HepG2 (cell line): ENCODE results near the gene FGF4. TPM values are rescaled to one million over a fixed set of nuclear protein-coding genes. Genes with fewer than 3 reads are reported as not detected.

Experiments
- ATAC-seq: fragments of 200-7000 bp; cut with Tn5 transposase; 3 replicates; pipeline ENCODE4 v1.9.1; 2020; ENCODE audit warnings: mild to moderate bottlenecking, moderate library complexity
- Bru-seq: library from RNA; stranded (reverse); fragments of 400-500 nt; gene quantifications from one replicate; lab custom pipeline; 2021; lab: Mats Ljungman, UMichigan
- BruChase-seq, 2 experiments: library from RNA; stranded (reverse); fragments of 400-500 nt; gene quantifications; one replicate each; lab custom pipeline; 2021; lab: Mats Ljungman, UMichigan
- BruUV-seq: library from RNA; stranded (reverse); fragments of 400-500 nt; replicated peaks from 2 replicates; lab custom pipeline; 2021; lab: Mats Ljungman, UMichigan
- CTCF ChIA-PET: fragments of 300-600 bp; formaldehyde crosslinking; extraction: SDS; loops from one replicate; lab custom pipeline; 2021; ENCODE audit warnings: low total read pairs, inconsistent platforms, low intra/inter-chr PET ratio; lab: Yijun Ruan, JAX
- POLR2A ChIA-PET: fragments of 350-600 bp; sonication (Branson Sonifier 250); formaldehyde crosslinking; loops from one replicate; lab custom pipeline; 2020; ENCODE audit warnings: antibody characterized with exemption, inconsistent platforms; lab: Yijun Ruan, JAX
- DNase-seq: peaks from one replicate; pipeline ENCODE4 v3.0.0-alpha.2; 2015; ENCODE audit warnings: low spot score
- FAIRE-seq: peaks from 3 replicates; lab custom pipeline; 2011; peaks lifted over from hg19 to GRCh38; lab: Jason Lieb, UNC
- H2AFZ ChIP-seq: one replicate; pipeline ENCODE4 v1.6.1; 2011; ENCODE audit warnings: low read length, inconsistent platforms
- H3K27ac ChIP-seq: fragments of 300-600 bp; 3 replicates; pipeline ENCODE4 v1.8.0; 2011; ENCODE audit warnings: mixed run types, mild to moderate bottlenecking, mixed read lengths, low read length, inconsistent platforms; ENCODE audit not compliant: insufficient read depth; ENCODE audit errors: extremely low read length
- H3K27me3 ChIP-seq, 2 experiments: fragments of 200-600 bp in 1 of 2; 2 replicates in 1 of 2; 3 replicates in 1 of 2; pipeline versions ENCODE4 v1.6.0 to v1.8.0; 2011; ENCODE audit warnings: low read length in 2 of 2, mild to moderate bottlenecking in 2 of 2, moderate library complexity in 2 of 2, inconsistent platforms in 1 of 2; ENCODE audit not compliant: insufficient read depth in 2 of 2, control insufficient read depth in 1 of 2
- H3K36me3 ChIP-seq, 2 experiments: fragments of 200-600 bp in 1 of 2; replicated peaks in 1 of 2; 2 replicates in 1 of 2; 3 replicates in 1 of 2; pipeline versions ENCODE4 v1.5.1 to v1.8.0; 2011; ENCODE audit warnings: low read length in 2 of 2, inconsistent platforms in 1 of 2; ENCODE audit not compliant: insufficient read depth in 2 of 2, control insufficient read depth in 1 of 2
- H3K4me1 ChIP-seq: 2 replicates; pipeline ENCODE4 v1.5.1; 2012; ENCODE audit warnings: low read length, inconsistent platforms; ENCODE audit not compliant: insufficient read depth
- H3K4me2 ChIP-seq: 2 replicates; pipeline ENCODE4 v1.6.0; 2011; ENCODE audit warnings: low read depth, low read length, inconsistent platforms
- H3K4me3 ChIP-seq, 3 experiments: fragments of 200-600 bp in 1 of 3; sonication (generic), shearing (Covaris generic) in 1 of 3; replicated peaks in 1 of 3; 2 replicates each; pipeline ENCODE4 v1.5.1; 2011 to 2016; ENCODE audit warnings: low read length in 3 of 3, inconsistent platforms in 2 of 3, low read depth in 2 of 3, mild to moderate bottlenecking in 2 of 3, control low read depth in 1 of 3, mixed read lengths in 1 of 3; ENCODE audit not compliant: insufficient read depth in 1 of 3
- H3K79me2 ChIP-seq: one replicate; pipeline ENCODE4 v1.6.1; 2011; ENCODE audit warnings: low read length, inconsistent platforms; ENCODE audit not compliant: insufficient read depth
- H3K9ac ChIP-seq: 2 replicates; pipeline ENCODE4 v1.6.0; 2011; ENCODE audit warnings: mild to moderate bottlenecking, low read depth, low read length, inconsistent platforms; ENCODE audit not compliant: insufficient read depth
- H3K9me3 ChIP-seq: 2 replicates; pipeline ENCODE4 v1.5.1; 2012; ENCODE audit warnings: mild to moderate bottlenecking, low read length
- H4K20me1 ChIP-seq: 2 replicates; pipeline ENCODE4 v1.6.0; 2011; ENCODE audit warnings: inconsistent platforms, mild to moderate bottlenecking, low read length, moderate library complexity; ENCODE audit not compliant: insufficient read depth
- NRL ChIP-seq: sonication (generic); formaldehyde crosslinking; IDR thresholded peaks from 2 replicates; pipeline ENCODE4 v1.5.0; 2020; ENCODE audit warnings: missing genetic modification reagents, mild to moderate bottlenecking, moderate library complexity, borderline replicate concordance
- ZMAT3 ChIP-seq: sonication (generic); formaldehyde crosslinking; conservative IDR thresholded peaks from 2 replicates; pipeline ENCODE4 v1.7.0; 2021; ENCODE audit warnings: missing genetic modification reagents
- ZNF292 ChIP-seq: sonication (generic); formaldehyde crosslinking; IDR thresholded peaks from 2 replicates; pipeline ENCODE4 v1.8.1; 2022; ENCODE audit warnings: mild to moderate bottlenecking, low read depth, missing genetic modification reagents, borderline replicate concordance
- ZNF468 ChIP-seq: sonication (generic); formaldehyde crosslinking; IDR thresholded peaks from 2 replicates; pipeline ENCODE4 v1.8.0; 2022; ENCODE audit warnings: mild to moderate bottlenecking, moderate library complexity, missing genetic modification reagents
- ZNF720 ChIP-seq: sonication (generic); formaldehyde crosslinking; IDR thresholded peaks from 2 replicates; pipeline ENCODE4 v1.4.0; 2020; ENCODE audit warnings: missing genetic modification reagents
- WGBS: methylation state at CpG from one replicate; pipeline ENCODE4 v1.1.6; 2017; ENCODE audit warnings: low lambda C conversion rate; 5-methylcytosine and 5-hydroxymethylcytosine counted together
- in situ Hi-C: cut with HindIII; loops from 2 replicates; pipeline ENCODE4 v1.10.0; 2017; ENCODE audit warnings: low pct_unique_long_range_greater_than_20kb; ENCODE audit not compliant: extremely low pct_ligation_motif_present
- intact Hi-C: fragments of 100-400 bp; cut with micrococcal nuclease; formaldehyde crosslinking; loops from one replicate; pipeline ENCODE4 v1.10.0; 2022; ENCODE audit not compliant: unreplicated experiment
- long read RNA-seq, 2 experiments: library from RNA in 1 of 2; library from polyadenylated mRNA in 1 of 2; stranded (forward) in 1 of 2; unstranded in 1 of 2; transcript quantifications; one replicate each; pipeline ENCODE4 v2.0.0, GENCODE V29; 2019 to 2022
- polyA minus RNA-seq, 3 experiments: library from RNA; depleted of rRNA, polyadenylated mRNA; stranded (reverse); fragments of >200 nt; gene quantifications; 2 replicates each; pipeline ENCODE4 v1.2.3, GENCODE V29; 2011; ENCODE audit warnings: low replicate concordance in 1 of 3
- polyA plus RNA-seq, 8 experiments: library from polyadenylated mRNA; depleted of rRNA in 3 of 8; stranded (reverse) in 7 of 8; unstranded in 1 of 8; fragments of >200 nt; fragmentation: Illumina TruSeq in 4 of 8; extraction: Trizol in 4 of 8; gene quantifications; 2 replicates each; pipeline versions ENCODE4 v1.2.1 to v1.2.3, GENCODE V29; 2011 to 2016; ENCODE audit warnings: low read depth in 4 of 8, missing spikeins in 1 of 8, mixed read lengths in 1 of 8; ENCODE audit not compliant: insufficient read depth in 1 of 8
- total RNA-seq, 5 experiments: library from RNA; depleted of rRNA; stranded (reverse); fragments of >200 nt; fragmentation: Illumina TruSeq; extraction: Trizol; gene quantifications; 2 replicates each; pipeline ENCODE4 v1.2.3, GENCODE V29; 2016; ENCODE audit warnings: low read depth in 1 of 5

Gene FGF4
- total RNA-seq (2016; rRNA removed; fragmentation: Illumina TruSeq; extraction: Trizol) (not detected in 2 replicates), polyA plus RNA-seq (2011; rRNA removed) (not detected in 2 replicates), polyA minus RNA-seq (2011; rRNA and poly(A)+ RNA removed; ENCODE audit: low replicate concordance) (not detected in 2 replicates), Bru-seq, nascent RNA (not detected), BruChase-seq, experiment 1, labeled RNA remaining after a 6-hour chase (not detected), BruChase-seq, experiment 2, labeled RNA remaining after a 2-hour chase (not detected)
- total RNA-seq (2016; cell fraction: cytosol; rRNA removed; fragmentation: Illumina TruSeq; extraction: Trizol; ENCODE audit: low read depth) = not detected in 2 replicates
- not detected in 2 replicates for total RNA-seq (2016; cell fraction: insoluble cytoplasmic fraction; rRNA removed; fragmentation: Illumina TruSeq; extraction: Trizol)
- total RNA-seq (2016; cell fraction: membrane; rRNA removed; fragmentation: Illumina TruSeq; extraction: Trizol) = not detected in 2 replicates
- total RNA-seq (2016; cell fraction: nucleus; rRNA removed; fragmentation: Illumina TruSeq; extraction: Trizol) = not detected in 2 replicates
- polyA plus RNA-seq (2011; cell fraction: cytosol; rRNA removed) = not detected in 2 replicates
- polyA plus RNA-seq (2011; cell fraction: nucleus; rRNA removed) = not detected in 2 replicates
- polyA plus RNA-seq (2012) = not detected in 2 replicates
- polyA plus RNA-seq (2016; cell fraction: cytosol; fragmentation: Illumina TruSeq; extraction: Trizol; ENCODE audit: low read depth) = not detected in 2 replicates
- not detected in 2 replicates for polyA plus RNA-seq (2016; cell fraction: insoluble cytoplasmic fraction; fragmentation: Illumina TruSeq; extraction: Trizol; ENCODE audit: low read depth)
- not detected in 2 replicates for polyA plus RNA-seq (2016; cell fraction: membrane; fragmentation: Illumina TruSeq; extraction: Trizol; ENCODE audit: low read depth)
- polyA plus RNA-seq (2016; cell fraction: nucleus; fragmentation: Illumina TruSeq; extraction: Trizol; ENCODE audit: insufficient read depth, low read depth) = not detected in 2 replicates
- polyA minus RNA-seq (2011; cell fraction: cytosol; rRNA and poly(A)+ RNA removed) = not detected in 2 replicates
- polyA minus RNA-seq (2011; cell fraction: nucleus; rRNA and poly(A)+ RNA removed) = not detected in 2 replicates
- long read RNA-seq, experiment 1 = 0 reads
- long read RNA-seq, experiment 2 = 0 reads

DNA sequence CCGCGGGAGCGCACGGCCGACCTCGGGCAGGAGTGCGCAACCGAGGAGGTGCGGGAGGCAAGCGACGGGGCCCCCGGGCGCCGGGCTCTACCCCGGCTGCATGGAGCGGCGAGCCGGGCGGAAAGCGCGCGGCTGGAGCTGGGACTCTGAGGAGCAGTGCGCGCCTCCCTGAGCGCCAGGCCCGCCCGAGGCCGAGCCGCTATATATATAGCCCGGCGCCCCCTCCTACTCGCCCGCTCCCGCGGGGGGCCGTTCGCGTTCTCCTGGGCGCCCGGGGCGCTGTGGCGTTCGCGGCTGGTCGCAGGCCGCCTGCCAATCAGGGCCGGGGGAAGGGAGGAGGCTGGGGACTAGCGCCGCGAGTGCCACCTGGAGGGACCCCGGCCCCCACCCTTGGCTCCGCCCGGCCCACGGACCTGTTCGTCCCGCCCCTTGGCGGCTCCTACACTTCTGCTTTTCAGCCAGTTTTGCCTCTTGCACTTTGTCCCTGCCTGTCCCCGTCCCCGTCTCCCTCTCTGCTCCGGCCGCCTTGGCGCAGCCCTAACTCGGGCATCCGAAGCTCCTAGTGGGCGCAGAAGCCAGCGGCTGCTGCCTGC, at the start of gene FGF4:
FGF4 (minus strand) TSS at position 179 of the 593 bp plus-strand sequence. CDS start 257 bp downstream, outside the sequence.
- DNase-seq = no peak
- H3K79me2 ChIP-seq = no peaks in the 10 kb centered on the region
- H2AFZ ChIP-seq = no peak within 1 kb of the TSS
- ChIA-PET CTCF (no interaction called here), POLR2A (no interaction called here)
- peak; percentile 26 for ATAC-seq
- no peak within 1 kb of the TSS for H3K27ac ChIP-seq
- H3K9me3 ChIP-seq = no peaks in the 10 kb centered on the region
- TF ChIP-seq ZNF292 (CRISPR knock-in tag) (no peak), NRL (CRISPR knock-in tag) (no peak), ZNF468 (CRISPR knock-in tag) (no peak), ZNF720 (no peak), ZMAT3 (CRISPR knock-in tag) (no peak)
- intact Hi-C loops = no loop called here
- H3K36me3 ChIP-seq = no peaks in the 10 kb centered on the region
- H4K20me1 ChIP-seq = 0 out of 2 replicates have a peak, but pooled peaks cover 2% of the 10 kb centered on the region
- in situ Hi-C loops = no loop called here
- peaks cover 7 to 55% of the 10 kb centered on the region in 2 experiments for H3K27me3 ChIP-seq
- no peak within 1 kb of the TSS for H3K9ac ChIP-seq
- H3K4me2 ChIP-seq = no peak within 1 kb of the TSS
- no peaks in the 10 kb centered on the region for H3K4me1 ChIP-seq
- BruUV-seq = no TSS peak
- 6% methylated on average over 7 of the region's 66 CpGs for WGBS
- FAIRE-seq = no peak
- no peak within 1 kb of the TSS for H3K4me3 ChIP-seq
